HUES64 (cell line): ENCODE measurements around the gene TRIM47.
"Not testable (repeated sequence)": the region's sequence is repeated elsewhere in the genome, so short reads cannot be mapped to it uniquely, and the experiment has no call there.

Experiments
- H3K27ac ChIP-seq: 2 replicates; pipeline ENCODE4 v1.7.0; 2013; ENCODE audit warnings: low read depth, low read length, inconsistent platforms
- H3K27me3 ChIP-seq: 2 replicates; pipeline ENCODE4 v1.6.1; 2013; ENCODE audit warnings: mild to moderate bottlenecking, low read length; ENCODE audit not compliant: insufficient read depth
- H3K36me3 ChIP-seq: 2 replicates; pipeline ENCODE4 v1.6.1; 2013; ENCODE audit warnings: mild to moderate bottlenecking, low read length; ENCODE audit not compliant: insufficient read depth
- H3K4me1 ChIP-seq: 2 replicates; pipeline ENCODE4 v1.6.1; 2013; ENCODE audit warnings: mild to moderate bottlenecking, low read length, moderate library complexity; ENCODE audit not compliant: insufficient read depth
- H3K4me3 ChIP-seq: 2 replicates; pipeline ENCODE4 v1.5.1; 2013; ENCODE audit warnings: mild to moderate bottlenecking, low read length, moderate library complexity
- H3K9ac ChIP-seq: 2 replicates; pipeline ENCODE4 v1.6.1; 2013; ENCODE audit warnings: mild to moderate bottlenecking, low read depth, low read length
- H3K9me3 ChIP-seq: 2 replicates; pipeline ENCODE4 v1.6.1; 2013; ENCODE audit warnings: low read depth, low read length; ENCODE audit not compliant: insufficient read depth
- WGBS: fragments of 150-250, 120-280 bp; methylation state at CpG from one replicate; pipeline ENCODE4 v1.1.7; 2013; ENCODE audit warnings: missing lambda C conversion rate; 5-methylcytosine and 5-hydroxymethylcytosine counted together

The TRIM47 gene

GRCh38 chr17:75889454-75889853 is 11.1 kb upstream of the TRIM47 start:
- no peaks in the 10 kb centered on the region for H3K4me1 ChIP-seq
- no peak overlapping the region for H3K27ac ChIP-seq
- H3K9ac ChIP-seq, result no peak overlapping the region
- H3K9me3 ChIP-seq, result no peaks in the 10 kb centered on the region
- H3K27me3 ChIP-seq, result no peaks in the 10 kb centered on the region
- peaks cover 36% of the 10 kb centered on the region for H3K36me3 ChIP-seq
- no peak overlapping the region for H3K4me3 ChIP-seq
- WGBS, result 91% methylated on average over 6 of the region's 6 CpGs

DNA sequence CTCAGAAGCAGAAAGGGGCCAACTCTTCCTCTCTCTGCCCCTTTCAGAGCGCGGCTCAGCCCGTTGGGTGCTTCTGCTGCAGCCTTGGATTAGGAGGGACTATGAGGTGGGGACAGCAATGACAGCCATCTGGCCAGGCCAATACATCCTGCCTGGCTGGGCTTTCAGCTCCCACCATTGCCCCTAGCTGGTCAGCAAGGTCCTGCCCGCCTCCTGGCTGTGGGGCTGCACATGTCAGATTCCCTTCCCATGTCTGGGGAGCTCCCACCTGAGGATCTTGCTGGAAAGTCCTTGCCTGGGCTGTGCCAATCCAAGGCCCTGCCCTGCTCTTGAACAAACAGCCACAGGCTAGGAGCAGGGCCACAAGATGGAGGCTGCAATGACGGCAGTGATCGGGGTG is 10.1 kb upstream of the TRIM47 start:
- Histone ChIP-seq H3K4me1 (no peaks in the 10 kb centered on the region), H3K36me3 (peaks cover 36% of the 10 kb centered on the region), H3K9ac (no peak overlapping the region), H3K27me3 (no peaks in the 10 kb centered on the region), H3K4me3 (no peak overlapping the region), H3K9me3 (no peaks in the 10 kb centered on the region), H3K27ac (no peak overlapping the region)
- WGBS, result 92% methylated on average over 4 of the region's 6 CpGs

GRCh38 chr17:75885860-75886259 is 7.5 kb upstream of the TRIM47 start:
- not testable (repeated sequence) for H3K4me3 ChIP-seq, H3K27me3 ChIP-seq, H3K9me3 ChIP-seq, H3K4me1 ChIP-seq, H3K9ac ChIP-seq, H3K27ac ChIP-seq
- H3K36me3 ChIP-seq, result peaks cover 16% of the 10 kb centered on the region
- 89% methylated on average over 9 of the region's 9 CpGs for WGBS

GRCh38 chr17:75885431-75885830 is 7.0 kb upstream of the TRIM47 start:
- peaks cover 11% of the 10 kb centered on the region for H3K36me3 ChIP-seq
- no peaks in the 10 kb centered on the region for H3K9me3 ChIP-seq
- H3K9ac ChIP-seq, result no peak overlapping the region
- H3K4me3 ChIP-seq, result no peak overlapping the region
- no peak overlapping the region for H3K27ac ChIP-seq
- no peaks in the 10 kb centered on the region; the same call in 1 of the 2 replicates for H3K27me3 ChIP-seq
- 94% methylated on average over 8 of the region's 8 CpGs for WGBS
- no peaks in the 10 kb centered on the region for H3K4me1 ChIP-seq

- 90% methylated on average over 15 of the region's 15 CpGs for WGBS
- no peak overlapping the region for H3K9ac ChIP-seq
- 0 out of 2 replicates have a peak, but pooled peaks cover under 1% of the 10 kb centered on the region for H3K4me1 ChIP-seq
- H3K4me3 ChIP-seq, result no peak overlapping the region
- H3K36me3 ChIP-seq, result no peaks in the 10 kb centered on the region
- peaks cover 28% of the 10 kb centered on the region for H3K27me3 ChIP-seq
- H3K9me3 ChIP-seq, result no peaks in the 10 kb centered on the region
- H3K27ac ChIP-seq, result no peak overlapping the region
These were observed 3.5 kb upstream of the TRIM47 start for GRCh38 chr17:75881678-75882454.

DNA sequence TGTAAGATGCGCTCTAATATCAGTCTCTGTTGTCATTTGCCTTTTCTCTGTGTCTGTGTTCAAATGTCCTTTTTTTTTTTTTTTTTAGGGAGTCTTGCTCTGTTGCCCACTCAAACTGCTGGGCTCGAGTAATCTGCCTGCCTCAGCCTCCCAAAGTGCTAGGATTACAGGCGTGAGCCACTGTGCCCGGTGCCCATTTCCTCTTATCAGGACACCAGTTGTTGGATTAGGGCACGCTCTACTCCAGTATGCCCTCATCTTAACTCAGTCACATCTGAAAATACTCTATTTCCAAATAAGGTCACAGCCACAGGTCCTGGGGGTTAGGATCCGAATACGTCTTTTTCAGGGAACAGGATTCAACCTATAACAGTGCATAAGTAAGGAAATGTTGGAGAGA is 1.9 kb upstream of the TRIM47 start:
- WGBS, result 80% methylated on average over 6 of the region's 7 CpGs
- Histone ChIP-seq H3K27me3 (peaks cover 33% of the 10 kb centered on the region), H3K36me3 (no peaks in the 10 kb centered on the region), H3K9me3 (no peaks in the 10 kb centered on the region), H3K9ac (no peak overlapping the region), H3K4me1 (0 out of 2 replicates have a peak, but pooled peaks cover 9% of the 10 kb centered on the region), H3K27ac (no peak overlapping the region), H3K4me3 (no peak overlapping the region)

DNA sequence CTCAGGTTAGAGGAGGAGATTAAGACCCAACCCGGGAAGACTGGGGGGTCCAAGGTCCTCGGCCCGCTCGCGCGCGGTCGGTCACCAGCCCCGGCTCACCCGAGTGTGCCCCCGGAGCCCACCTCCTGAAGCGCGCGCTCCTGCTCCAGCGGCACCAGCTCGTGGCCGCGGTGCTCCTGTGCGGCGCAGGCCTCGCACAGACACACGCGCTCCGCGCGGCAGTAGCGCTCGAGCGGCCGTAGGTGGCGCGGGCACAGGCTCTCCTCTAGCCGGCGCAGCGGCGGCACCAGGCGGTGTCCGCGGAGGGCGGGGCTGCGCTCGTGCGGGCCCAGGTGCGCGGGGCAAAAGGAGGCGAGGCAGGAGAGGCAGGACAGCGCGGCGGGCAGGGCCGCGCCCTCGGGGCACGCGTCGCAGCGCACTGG is 618 bp downstream of the TRIM47 start:
- Histone ChIP-seq H3K27ac (no peak overlapping the region), H3K4me3 (peak overlapping the region; percentile 64), H3K36me3 (no peaks in the 10 kb centered on the region), H3K4me1 (0 out of 2 replicates have a peak, but pooled peaks cover 9% of the 10 kb centered on the region), H3K9me3 (no peaks in the 10 kb centered on the region), H3K9ac (peak overlapping the region; percentile 73), H3K27me3 (peaks cover 33% of the 10 kb centered on the region)
- WGBS, result under 1% methylated on average over 56 of the region's 56 CpGs

GRCh38 chr17:75876938-75877751 is 1.2 kb downstream of the TRIM47 start:
- H3K4me3 ChIP-seq, result peak overlapping the region; percentile 64
- H3K4me1 ChIP-seq, result 0 out of 2 replicates have a peak, but pooled peaks cover 9% of the 10 kb centered on the region
- WGBS, result 20% methylated on average over 41 of the region's 41 CpGs
- H3K9me3 ChIP-seq, result no peaks in the 10 kb centered on the region
- H3K36me3 ChIP-seq, result no peaks in the 10 kb centered on the region
- H3K9ac ChIP-seq, result peak overlapping the region; percentile 73
- H3K27me3 ChIP-seq, result peaks cover 33% of the 10 kb centered on the region
- H3K27ac ChIP-seq, result no peak overlapping the region

- Histone ChIP-seq H3K27me3 (peaks cover 33% of the 10 kb centered on the region), H3K36me3 (no peaks in the 10 kb centered on the region), H3K9ac (no peak overlapping the region), H3K4me3 (peak overlapping the region; percentile 64; the same call in 1 of the 2 replicates), H3K9me3 (no peaks in the 10 kb centered on the region), H3K4me1 (0 out of 2 replicates have a peak, but pooled peaks cover 9% of the 10 kb centered on the region), H3K27ac (no peak overlapping the region)
- WGBS, result 45% methylated on average over 26 of the region's 26 CpGs
These were observed 2.0 kb downstream of the TRIM47 start for GRCh38 chr17:75876190-75876937.

GRCh38 chr17:75875940-75876189 is 2.5 kb downstream of the TRIM47 start:
- WGBS, result 86% methylated on average over 5 of the region's 5 CpGs
- H3K27ac ChIP-seq, result no peak overlapping the region

More at GRCh38 chr17:75875940-75876189, 2.5 kb downstream of the TRIM47 start:
- no peak overlapping the region for H3K9ac ChIP-seq
- H3K36me3 ChIP-seq, result no peaks in the 10 kb centered on the region
- no peak overlapping the region for H3K4me3 ChIP-seq
- H3K27me3 ChIP-seq, result peaks cover 33% of the 10 kb centered on the region
- 0 out of 2 replicates have a peak, but pooled peaks cover 9% of the 10 kb centered on the region for H3K4me1 ChIP-seq
- H3K9me3 ChIP-seq, result no peaks in the 10 kb centered on the region
